GM12878 (cell line): ENCODE measurements around the gene AIRE. TPM values are rescaled to one million over a fixed set of nuclear protein-coding genes. Genes with fewer than 3 reads are reported as not detected.

Source experiments
- ATAC-seq: fragments of 200-7000 bp; cut with Tn5 transposase; 3 replicates; pipeline ENCODE4 v1.9.1; 2020; ENCODE audit warnings: mild to moderate bottlenecking, moderate library complexity
- BruUV-seq: library from RNA; stranded (reverse); fragments of 400-500 nt; replicated peaks from 2 replicates; lab custom pipeline; 2021; lab: Mats Ljungman, UMichigan
- CTCF ChIA-PET: fragments of 300-600 bp; sonication (Branson Sonifier 250); formaldehyde crosslinking; extraction: SDS; loops from one replicate; lab custom pipeline; 2021; ENCODE audit warnings: inconsistent platforms; lab: Yijun Ruan, JAX
- POLR2A ChIA-PET: fragments of 350-600 bp; formaldehyde crosslinking; extraction: SDS; loops from one replicate; lab custom pipeline; 2021; ENCODE audit warnings: inconsistent platforms; lab: Charles Lee
- RAD21 ChIA-PET: fragments of 300-600 bp; sonication (Branson Sonifier 250); formaldehyde crosslinking; loops from one replicate; lab custom pipeline; 2023; ENCODE audit warnings: antibody characterized with exemption; ENCODE audit not compliant: unreplicated experiment; lab: Charles Lee
- SMC1A ChIA-PET: fragments of 300-600 bp; sonication (Branson Sonifier 250); formaldehyde crosslinking; loops from one replicate; lab custom pipeline; 2023; ENCODE audit not compliant: unreplicated experiment, uncharacterized antibody; lab: Charles Lee
- DNase-seq: peaks from one replicate; pipeline ENCODE4 v3.0.0-alpha.2; 2011; ENCODE audit warnings: low read depth, low spot score
- FAIRE-seq: peaks from 3 replicates; lab custom pipeline; 2011; peaks lifted over from hg19 to GRCh38; lab: Jason Lieb, UNC
- H2AFZ ChIP-seq: 2 replicates; pipeline ENCODE4 v1.6.0; 2011; ENCODE audit warnings: low read depth, low read length, control low read depth; ENCODE audit not compliant: control insufficient read depth
- H3K27ac ChIP-seq: 2 replicates; pipeline ENCODE4 v1.5.1; 2011; ENCODE audit warnings: control low read depth; ENCODE audit not compliant: control insufficient read depth, insufficient read depth
- H3K27me3 ChIP-seq, 2 experiments: replicated peaks in 1 of 2; 2 replicates each; pipeline versions ENCODE4 v1.6.0 to v1.6.1; 2011; ENCODE audit warnings: low read length in 1 of 2; ENCODE audit not compliant: control insufficient read depth in 2 of 2, insufficient read depth in 2 of 2
- H3K36me3 ChIP-seq, 2 experiments: 2 replicates each; pipeline ENCODE4 v1.5.1; 2011; ENCODE audit warnings: low read length in 1 of 2; ENCODE audit not compliant: control insufficient read depth in 2 of 2, insufficient read depth in 2 of 2
- H3K4me1 ChIP-seq: 2 replicates; pipeline ENCODE4 v1.6.1; 2011; ENCODE audit warnings: mild to moderate bottlenecking, low read length, moderate library complexity, mixed read lengths; ENCODE audit not compliant: control insufficient read depth, insufficient read depth
- H3K4me2 ChIP-seq: 2 replicates; pipeline ENCODE4 v1.6.0; 2011; ENCODE audit warnings: control low read depth; ENCODE audit not compliant: control insufficient read depth, insufficient read depth
- H3K4me3 ChIP-seq: fragments of 200-600 bp; sonication (generic); 2 replicates; pipeline ENCODE4 v1.5.1; 2016
- H3K79me2 ChIP-seq: 2 replicates; pipeline ENCODE4 v1.6.0; 2011; ENCODE audit warnings: low read length; ENCODE audit not compliant: control insufficient read depth, insufficient read depth
- H3K9ac ChIP-seq: 2 replicates; pipeline ENCODE4 v1.8.0; 2011; ENCODE audit warnings: low read length, control low read depth, mixed read lengths; ENCODE audit not compliant: control insufficient read depth, insufficient read depth
- H3K9me3 ChIP-seq: replicated peaks from 3 replicates; pipeline ENCODE4 v1.5.1; 2011; ENCODE audit warnings: mild to moderate bottlenecking, low read length; ENCODE audit not compliant: control insufficient read depth, insufficient read depth
- H4K20me1 ChIP-seq: 2 replicates; pipeline ENCODE4 v1.6.0; 2011; ENCODE audit not compliant: control insufficient read depth, insufficient read depth
- BACH1 ChIP-seq: fragments of 450-650 bp; IDR thresholded peaks from 2 replicates; pipeline ENCODE4 v1.6.1; 2017; ENCODE audit warnings: mild to moderate bottlenecking, borderline replicate concordance
- HDAC6 ChIP-seq: fragments of 200-600 bp; sonication (generic); IDR thresholded peaks from one replicate; pipeline ENCODE4 v1.8.0; 2017; ENCODE audit warnings: antibody characterized with exemption; ENCODE audit not compliant: unreplicated experiment
- POLR2AphosphoS2 ChIP-seq: IDR thresholded peaks from 2 replicates; pipeline ENCODE4 v1.6.1; 2011; ENCODE audit warnings: low read depth, mild to moderate bottlenecking, low read length, improper control_type of control experiment, moderate library complexity
- WRNIP1 ChIP-seq: IDR thresholded peaks from 2 replicates; pipeline ENCODE4 v1.6.1; 2011; ENCODE audit warnings: low read depth, low read length, improper control_type of control experiment, borderline replicate concordance
- WGBS: methylation state at CpG from one replicate; pipeline ENCODE4 v1.1.6; 2016; ENCODE audit warnings: low lambda C conversion rate; ENCODE audit not compliant: insufficient replicate concordance, insufficient coverage; ENCODE audit errors: missing lambda C conversion rate; 5-methylcytosine and 5-hydroxymethylcytosine counted together
- in situ Hi-C: fragments of 300-500 bp; cut with MboI; formaldehyde crosslinking; loops from 9 replicates; pipeline ENCODE4 v1.14.3; 2018; ENCODE audit warnings: mixed read lengths
- intact Hi-C: fragments of 100-400 bp; cut with micrococcal nuclease; formaldehyde crosslinking; loops from one replicate; pipeline ENCODE4 v1.14.2; 2022; ENCODE audit not compliant: unreplicated experiment
- polyA plus RNA-seq, 11 experiments: library from polyadenylated mRNA; depleted of rRNA in 4 of 11; unstranded in 6 of 11; stranded (reverse) in 5 of 11; fragments of >200 nt; fragmentation: Nextera tagmentation in 4 of 11; fragmentation: Illumina TruSeq in 1 of 11; extraction: Ambion mirVana in 4 of 11; extraction: Trizol in 1 of 11; gene quantifications; 1 replicate in 1 of 11; 2 replicates in 10 of 11; pipeline versions ENCODE4 v1.2.1 to v1.2.3, GENCODE V29; 2011 to 2016; ENCODE audit warnings: inconsistent platforms in 2 of 11, missing spikeins in 2 of 11, low read depth in 1 of 11
- total RNA-seq, 4 experiments: library from RNA; depleted of rRNA in 3 of 4; stranded (reverse); fragments of >200 nt in 3 of 4; fragmentation: Illumina TruSeq in 1 of 4; extraction: Trizol in 1 of 4; gene quantifications; 2 replicates each; pipeline versions ENCODE4 v1.2.1 to v1.2.3, GENCODE V29; 2013 to 2021

Gene AIRE
- total and polyA plus RNA-seq, 10 of the 15 experiments (the other 5 are each of a cell fraction or from before 2014, with no cell fraction given) = 0.05 to 0.10 TPM; not detected in 8

- WGBS = 96% methylated on average over 20 of the region's 20 CpGs
- POLR2A ChIA-PET = no interaction called here
- CTCF ChIA-PET = no interaction called here
Measured at GRCh38 chr21:44323591-44323990, 37.9 kb downstream of the AIRE start.

GRCh38 chr21:44324106-44324853 lies 38.6 kb downstream of the AIRE start:
- Histone ChIP-seq H4K20me1 (no peaks in the 10 kb centered on the region), H3K4me3 (no peak overlapping the region), H3K79me2 (no peaks in the 10 kb centered on the region), H3K4me2 (no peak overlapping the region), H3K4me1 (no peaks in the 10 kb centered on the region), H2AFZ (no peak overlapping the region), H3K9ac (no peak overlapping the region), H3K36me3 (peaks cover 3 to 24% of the 10 kb centered on the region in 2 experiments; a peak in 3 of 4 replicates), H3K27ac (no peak overlapping the region), H3K27me3 (no peaks in the 10 kb centered on the region), H3K9me3 (no peaks in the 10 kb centered on the region)
- TF ChIP-seq HDAC6 (no peak), POLR2AphosphoS2 (0 out of 2 replicates have a peak, but pooled peaks have one; percentile 9), BACH1 (no peak)
- WGBS = 93% methylated on average over 36 of the region's 37 CpGs
- in situ Hi-C loops (no loop called here), intact Hi-C loops (no loop called here)
- ChIA-PET RAD21 (no interaction called here), POLR2A (no interaction called here), CTCF (no interaction called here), SMC1A (no interaction called here)
- DNase-seq = no peak
- BruUV-seq = no TSS peak
- ATAC-seq = no peak
- no peak for FAIRE-seq

More at GRCh38 chr21:44323591-44323990, 37.9 kb downstream of the AIRE start:
- TF ChIP-seq WRNIP1 = no peak
- 0 out of 2 replicates have a peak, but pooled peaks have one; percentile 11 for TF ChIP-seq POLR2AphosphoS2
- TF ChIP-seq, all 136 proteins: peak for 1
- Histone ChIP-seq H4K20me1 (no peaks in the 10 kb centered on the region), H3K4me2 (no peak overlapping the region), H3K27me3 (no peaks in the 10 kb centered on the region), H3K4me1 (no peaks in the 10 kb centered on the region), H3K79me2 (no peaks in the 10 kb centered on the region), H3K4me3 (no peak overlapping the region), H3K27ac (no peak overlapping the region), H3K9me3 (no peaks in the 10 kb centered on the region), H3K36me3 (peaks cover 5 to 24% of the 10 kb centered on the region in 2 experiments; a peak in 3 of 4 replicates), H2AFZ (no peak overlapping the region), H3K9ac (no peak overlapping the region)
- ATAC-seq (no peak), FAIRE-seq (no peak), DNase-seq (no peak)
- RAD21 ChIA-PET = no interaction called here
- in situ Hi-C loops = no loop called here
- SMC1A ChIA-PET = interaction anchor here (0.6 kb wide), 1 partner anchor 240 kb away, joined by 3 read pairs; no protein-coding TSS in a partner anchor
- intact Hi-C loops = no loop called here
- BruUV-seq = no TSS peak
